ENCODE measurements around the gene NOTCH4. TPM values are rescaled to one million over a fixed set of nuclear protein-coding genes. Genes with fewer than 3 reads are reported as not detected.
A peak's percentile ranks its signal among the peaks of the same experiment; 100 is the strongest.

The NOTCH4 gene
- total and polyA plus RNA-seq, 9 of the 15 experiments (the other 6 are each of a cell fraction or from before 2014, with no cell fraction given) = 0.24 to 4.3 (median 1.7) TPM

GRCh38 chr6:32167761-32168262 lies 56.1 kb downstream of the NOTCH4 start (continued):
- peak; percentile 79 for TF ChIP-seq ZBTB2 (IDR thresholded peaks at IDR 0.05)
- no peak for TF ChIP-seq CGGBP1 (CRISPR knock-in tag; IDR thresholded peaks at IDR 0.05)
- no peak for TF ChIP-seq CAMTA2 (CRISPR knock-in tag; conservative IDR thresholded peaks at IDR 0.05)
- TF ChIP-seq RBM22 (IDR thresholded peaks at IDR 0.05; ENCODE audit: low read depth, low read length, poor library complexity, severe bottlenecking) = no peak
- TF ChIP-seq FOXA3 (CRISPR knock-in tag; conservative IDR thresholded peaks at IDR 0.05 in 1 of 2, IDR thresholded peaks at IDR 0.05 in 1 of 2) = no peak
- TF ChIP-seq MTF1 (CRISPR knock-in tag; IDR thresholded peaks at IDR 0.05; ENCODE audit: borderline replicate concordance) = no peak
- TF ChIP-seq, protein P1, sequence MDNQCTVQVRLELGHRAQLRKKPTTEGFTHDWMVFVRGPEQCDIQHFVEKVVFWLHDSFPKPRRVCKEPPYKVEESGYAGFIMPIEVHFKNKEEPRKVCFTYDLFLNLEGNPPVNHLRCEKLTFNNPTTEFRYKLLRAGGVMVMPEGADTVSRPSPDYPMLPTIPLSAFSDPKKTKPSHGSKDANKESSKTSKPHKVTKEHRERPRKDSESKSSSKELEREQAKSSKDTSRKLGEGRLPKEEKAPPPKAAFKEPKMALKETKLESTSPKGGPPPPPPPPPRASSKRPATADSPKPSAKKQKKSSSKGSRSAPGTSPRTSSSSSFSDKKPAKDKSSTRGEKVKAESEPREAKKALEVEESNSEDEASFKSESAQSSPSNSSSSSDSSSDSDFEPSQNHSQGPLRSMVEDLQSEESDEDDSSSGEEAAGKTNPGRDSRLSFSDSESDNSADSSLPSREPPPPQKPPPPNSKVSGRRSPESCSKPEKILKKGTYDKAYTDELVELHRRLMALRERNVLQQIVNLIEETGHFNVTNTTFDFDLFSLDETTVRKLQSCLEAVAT (IDR thresholded peaks at IDR 0.05) = peak; percentile 63 to 70; a peak in 2 of 4 replicates
- no peak for TF ChIP-seq ZNF184 (CRISPR knock-in tag; IDR thresholded peaks at IDR 0.05)
- no peak for TF ChIP-seq TCF7L2 (IDR thresholded peaks at IDR 0.05; ENCODE audit: low read depth, low read length)
- no peak for TF ChIP-seq PHB (CRISPR knock-in tag; IDR thresholded peaks at IDR 0.05)
- no peak for TF ChIP-seq COPS2 (conservative IDR thresholded peaks at IDR 0.05)
- peak; percentile 96 for TF ChIP-seq TAL1 (IDR thresholded peaks at IDR 0.05)
- peak; percentile 98 for TF ChIP-seq ARID1B (IDR thresholded peaks at IDR 0.05)
- TF ChIP-seq STAT5B (CRISPR knock-in tag; IDR thresholded peaks at IDR 0.05) = no peak
- TF ChIP-seq, protein P2, sequence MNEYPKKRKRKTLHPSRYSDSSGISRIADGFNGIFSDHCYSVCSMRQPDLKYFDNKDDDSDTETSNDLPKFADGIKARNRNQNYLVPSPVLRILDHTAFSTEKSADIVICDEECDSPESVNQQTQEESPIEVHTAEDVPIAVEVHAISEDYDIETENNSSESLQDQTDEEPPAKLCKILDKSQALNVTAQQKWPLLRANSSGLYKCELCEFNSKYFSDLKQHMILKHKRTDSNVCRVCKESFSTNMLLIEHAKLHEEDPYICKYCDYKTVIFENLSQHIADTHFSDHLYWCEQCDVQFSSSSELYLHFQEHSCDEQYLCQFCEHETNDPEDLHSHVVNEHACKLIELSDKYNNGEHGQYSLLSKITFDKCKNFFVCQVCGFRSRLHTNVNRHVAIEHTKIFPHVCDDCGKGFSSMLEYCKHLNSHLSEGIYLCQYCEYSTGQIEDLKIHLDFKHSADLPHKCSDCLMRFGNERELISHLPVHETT (CRISPR knock-in tag; conservative IDR thresholded peaks at IDR 0.05 in 1 of 2, IDR thresholded peaks at IDR 0.05 in 1 of 2) = peak in 1 of 2 experiments; percentile 85; a peak in 2 of 4 replicates
- no peak for TF ChIP-seq ZNF764 (CRISPR knock-in tag; IDR thresholded peaks at IDR 0.05; ENCODE audit: low read depth)
- TF ChIP-seq, protein P3, sequence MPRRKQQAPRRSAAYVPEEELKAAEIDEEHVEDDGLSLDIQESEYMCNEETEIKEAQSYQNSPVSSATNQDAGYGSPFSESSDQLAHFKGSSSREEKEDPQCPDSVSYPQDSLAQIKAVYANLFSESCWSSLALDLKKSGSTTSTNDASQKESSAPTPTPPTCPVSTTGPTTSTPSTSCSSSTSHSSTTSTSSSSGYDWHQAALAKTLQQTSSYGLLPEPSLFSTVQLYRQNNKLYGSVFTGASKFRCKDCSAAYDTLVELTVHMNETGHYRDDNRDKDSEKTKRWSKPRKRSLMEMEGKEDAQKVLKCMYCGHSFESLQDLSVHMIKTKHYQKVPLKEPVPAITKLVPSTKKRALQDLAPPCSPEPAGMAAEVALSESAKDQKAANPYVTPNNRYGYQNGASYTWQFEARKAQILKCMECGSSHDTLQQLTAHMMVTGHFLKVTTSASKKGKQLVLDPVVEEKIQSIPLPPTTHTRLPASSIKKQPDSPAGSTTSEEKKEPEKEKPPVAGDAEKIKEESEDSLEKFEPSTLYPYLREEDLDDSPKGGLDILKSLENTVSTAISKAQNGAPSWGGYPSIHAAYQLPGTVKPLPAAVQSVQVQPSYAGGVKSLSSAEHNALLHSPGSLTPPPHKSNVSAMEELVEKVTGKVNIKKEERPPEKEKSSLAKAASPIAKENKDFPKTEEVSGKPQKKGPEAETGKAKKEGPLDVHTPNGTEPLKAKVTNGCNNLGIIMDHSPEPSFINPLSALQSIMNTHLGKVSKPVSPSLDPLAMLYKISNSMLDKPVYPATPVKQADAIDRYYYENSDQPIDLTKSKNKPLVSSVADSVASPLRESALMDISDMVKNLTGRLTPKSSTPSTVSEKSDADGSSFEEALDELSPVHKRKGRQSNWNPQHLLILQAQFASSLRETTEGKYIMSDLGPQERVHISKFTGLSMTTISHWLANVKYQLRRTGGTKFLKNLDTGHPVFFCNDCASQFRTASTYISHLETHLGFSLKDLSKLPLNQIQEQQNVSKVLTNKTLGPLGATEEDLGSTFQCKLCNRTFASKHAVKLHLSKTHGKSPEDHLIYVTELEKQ (CRISPR knock-in tag; IDR thresholded peaks at IDR 0.05) = no peak; the same call in 1 of the 2 replicates
- no peak for TF ChIP-seq RBM25 (IDR thresholded peaks at IDR 0.05; ENCODE audit: low read depth, low read length, severe bottlenecking)
- no peak for TF ChIP-seq TGIF2 (CRISPR knock-in tag; IDR thresholded peaks at IDR 0.05)

Measured in K562 (cell line).